ENCODE measurements around the gene TMC6.

Gene TMC6

GRCh38 chr17:78135858-78136500 lies 7.4 kb upstream of the TMC6 start:
- DNase-seq (ENCODE audit: low read depth in 2 of 2) = no peak

GRCh38 chr17:78134899-78135385 lies 6.4 kb upstream of the TMC6 start:
- no peak for DNase-seq (ENCODE audit: low read depth in 2 of 2)

DNA sequence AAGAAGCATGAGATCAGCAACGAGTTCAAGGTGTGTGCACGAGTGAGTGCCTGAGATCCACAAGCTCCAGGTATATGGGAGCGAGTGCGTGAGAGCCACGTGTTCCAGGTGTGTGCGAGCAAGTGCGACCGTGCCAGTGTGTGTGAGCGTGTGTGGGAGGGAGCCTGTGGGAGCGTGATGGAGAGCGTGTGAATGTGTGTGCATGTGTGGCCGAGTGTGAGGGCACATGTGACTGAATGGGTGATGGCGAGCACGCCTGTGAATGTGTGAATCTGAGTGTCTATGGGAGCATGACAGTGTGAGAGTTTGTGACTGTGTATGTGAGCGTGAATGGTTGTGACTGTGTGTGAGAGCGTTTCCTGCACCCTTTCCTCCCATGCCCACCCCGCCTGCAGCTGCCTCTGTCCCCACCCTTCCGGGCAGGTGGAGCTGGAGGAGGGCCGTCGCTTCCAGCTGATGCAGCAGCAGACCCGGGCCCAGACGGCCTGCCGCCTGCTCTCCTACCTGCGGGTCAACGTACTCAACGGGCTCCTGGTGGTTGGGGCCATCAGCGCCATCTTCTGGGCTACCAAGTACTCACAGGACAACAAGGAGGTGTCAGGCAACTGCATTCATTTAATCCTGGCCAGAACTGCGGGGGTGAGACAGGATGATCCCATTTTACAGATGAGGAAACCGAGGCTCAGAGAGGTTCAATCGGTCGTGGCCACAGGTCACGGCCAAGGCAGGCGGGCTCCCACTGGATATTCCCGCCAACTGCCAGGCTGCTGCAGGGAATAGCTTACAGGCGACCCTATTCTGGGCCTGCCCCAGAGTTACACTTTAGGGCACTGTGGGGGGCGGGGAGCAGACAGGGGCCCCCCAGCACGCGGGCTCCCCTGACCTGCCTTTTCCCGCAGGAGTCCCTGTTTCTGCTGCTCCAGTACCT lies 5.7 kb upstream of the TMC6 start:
- peak; percentile 52 to 59 for DNase-seq (ENCODE audit: low read depth in 2 of 2)

GRCh38 chr17:78133179-78133951 lies 4.8 kb upstream of the TMC6 start:
- no peak for DNase-seq (ENCODE audit: low read depth in 2 of 2)

DNA sequence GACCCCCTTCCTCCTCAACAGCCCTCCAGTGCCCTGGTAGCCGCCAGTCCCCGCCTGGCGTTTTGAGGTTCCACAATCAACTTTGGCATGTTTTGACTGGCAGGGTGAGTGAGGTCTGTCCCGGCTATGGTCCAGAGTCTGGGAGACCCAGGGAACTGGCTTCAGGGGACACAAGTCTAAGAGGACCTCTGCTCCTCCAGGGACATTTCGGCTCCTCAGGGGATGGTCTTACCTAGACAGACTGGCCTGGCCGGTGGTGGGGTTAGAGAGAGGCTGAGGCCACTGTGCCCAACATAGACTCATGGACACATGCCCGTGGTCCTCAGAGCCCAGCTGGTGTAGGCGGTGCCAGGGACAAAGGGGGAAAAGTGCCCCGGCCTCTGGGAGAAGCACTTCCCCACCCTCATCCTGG lies 4.2 kb upstream of the TMC6 start:
- DNase-seq (ENCODE audit: low read depth in 2 of 2) = no peak

DNA sequence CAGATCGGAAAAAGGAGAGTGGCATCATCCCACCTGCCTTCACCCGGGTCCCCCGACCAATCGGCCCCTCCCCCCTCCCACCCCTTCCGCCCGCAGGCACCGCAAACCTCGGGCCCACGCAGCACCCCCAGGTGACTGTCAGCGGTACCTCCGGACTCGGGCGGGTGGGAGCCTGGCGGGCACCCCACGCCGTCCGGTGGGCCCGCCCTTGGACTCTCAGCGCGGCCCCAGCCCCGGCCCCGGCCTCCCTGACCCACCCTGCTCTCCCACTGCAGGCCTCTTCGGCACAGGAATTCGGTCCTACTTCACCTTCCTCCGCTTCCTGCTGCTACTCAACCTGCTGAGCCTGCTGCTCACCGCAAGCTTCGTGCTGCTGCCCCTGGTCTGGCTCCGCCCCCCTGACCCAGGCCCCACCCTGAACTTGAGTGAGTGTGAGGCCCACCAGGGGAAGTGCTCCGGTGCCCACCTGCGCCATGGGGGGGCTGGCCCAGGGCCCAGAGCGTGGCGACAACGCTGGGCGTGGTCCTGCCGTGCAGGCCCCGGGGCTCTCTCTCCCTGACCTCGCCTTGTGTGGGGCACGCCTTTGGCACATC lies 3.6 kb upstream of the TMC6 start:
- peak; percentile 49 to 58 for DNase-seq (ENCODE audit: low read depth in 2 of 2)

- peak; percentile 58 to 70 for DNase-seq (ENCODE audit: low read depth in 2 of 2)
These were observed 2.9 kb upstream of the TMC6 start for GRCh38 chr17:78131172-78132083.

- peak in 1 of 2 donors; percentile 60 for DNase-seq (ENCODE audit: low read depth in 2 of 2)
These were observed 2.0 kb upstream of the TMC6 start, which contains the start of gene TMC8 for GRCh38 chr17:78130437-78131101. Gene TMC8 (plus strand): TSS chr17:78130771. CDS start chr17:78131589, 818 bp downstream.

- DNase-seq (ENCODE audit: low read depth in 2 of 2) = no peak
These were observed 1.5 kb upstream of the TMC6 start for GRCh38 chr17:78130090-78130436.

DNA sequence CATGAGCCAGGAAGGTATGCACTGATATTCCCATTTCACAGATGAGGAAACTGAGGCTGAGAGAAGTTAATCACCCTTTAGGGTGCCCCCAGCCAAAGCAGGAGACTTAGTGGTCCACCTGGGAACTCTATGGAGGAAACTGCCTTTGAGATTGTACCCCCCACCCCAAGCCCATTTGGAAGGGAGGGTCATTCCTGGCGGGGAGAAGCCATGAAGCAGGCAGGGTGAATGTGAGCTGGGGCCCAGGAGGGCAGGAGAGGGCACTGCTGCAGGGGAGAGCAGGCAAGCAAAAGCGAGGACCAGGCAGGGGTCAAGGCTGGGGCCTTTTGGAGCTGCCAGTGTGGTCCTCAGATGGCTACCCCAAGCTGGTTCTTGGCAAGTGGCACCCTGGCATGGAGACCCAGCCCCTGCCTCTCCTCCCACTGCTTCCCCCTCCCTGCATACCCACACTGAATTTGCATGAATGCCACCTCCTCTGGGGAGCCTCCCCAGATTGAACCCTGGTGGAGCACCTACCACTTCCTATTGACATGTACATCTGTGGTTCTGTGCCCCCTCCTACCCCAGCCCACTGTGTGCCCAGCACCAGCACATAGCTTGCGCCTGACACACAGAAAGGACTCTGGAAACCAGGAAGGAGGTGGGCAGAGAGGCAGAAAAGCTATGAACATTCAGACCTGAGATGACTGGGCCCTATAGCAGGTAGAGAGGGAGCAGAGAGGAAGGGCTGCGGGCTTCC lies 965 bp upstream of the TMC6 start:
- no peak for DNase-seq (ENCODE audit: low read depth in 2 of 2)

DNA sequence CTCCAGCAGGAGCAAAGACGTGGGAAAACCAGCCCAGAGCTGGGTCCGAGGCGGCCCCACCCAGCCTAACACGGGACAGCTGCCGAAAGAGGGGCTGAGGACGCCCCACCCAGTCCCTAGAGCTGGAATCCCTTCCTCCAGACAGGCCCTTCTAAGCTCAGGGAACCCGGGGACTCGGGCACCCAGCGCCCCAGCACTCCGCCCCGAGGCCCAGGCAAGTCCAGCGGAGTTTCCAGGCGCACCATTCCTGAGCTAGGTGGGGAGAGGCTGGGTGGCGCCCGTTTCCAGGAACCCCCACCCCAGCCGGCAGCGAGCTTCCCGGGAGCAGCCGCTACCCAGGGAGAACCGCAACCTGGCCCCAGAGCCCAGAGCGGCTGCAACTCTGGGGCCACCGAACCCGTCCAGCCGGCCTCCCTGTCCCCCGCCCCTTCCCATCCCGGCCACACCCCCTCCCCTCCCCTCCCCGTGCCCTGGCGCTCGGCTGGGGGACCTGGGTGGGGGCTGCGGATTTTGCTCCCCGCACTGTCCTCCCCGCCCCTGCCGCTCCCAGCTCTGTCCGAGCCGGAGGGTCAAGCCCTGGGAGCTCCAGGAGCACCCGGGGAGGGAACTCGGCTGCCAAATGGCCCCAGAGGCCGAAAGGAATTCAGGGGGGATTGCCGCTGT lies 536 bp downstream of the TMC6 start:
- no peak for DNase-seq (ENCODE audit: low read depth in 2 of 2)

- peak in 1 of 2 donors; percentile 49 for DNase-seq (ENCODE audit: low read depth in 2 of 2)
These were observed 1.2 kb downstream of the TMC6 start for GRCh38 chr17:78127239-78127887.

GRCh38 chr17:78126895-78127238 lies 1.7 kb downstream of the TMC6 start:
- no peak for DNase-seq (ENCODE audit: low read depth in 2 of 2)

GRCh38 chr17:78125976-78126894 lies 2.3 kb downstream of the TMC6 start:
- no peak for DNase-seq (ENCODE audit: low read depth in 2 of 2)

DNA sequence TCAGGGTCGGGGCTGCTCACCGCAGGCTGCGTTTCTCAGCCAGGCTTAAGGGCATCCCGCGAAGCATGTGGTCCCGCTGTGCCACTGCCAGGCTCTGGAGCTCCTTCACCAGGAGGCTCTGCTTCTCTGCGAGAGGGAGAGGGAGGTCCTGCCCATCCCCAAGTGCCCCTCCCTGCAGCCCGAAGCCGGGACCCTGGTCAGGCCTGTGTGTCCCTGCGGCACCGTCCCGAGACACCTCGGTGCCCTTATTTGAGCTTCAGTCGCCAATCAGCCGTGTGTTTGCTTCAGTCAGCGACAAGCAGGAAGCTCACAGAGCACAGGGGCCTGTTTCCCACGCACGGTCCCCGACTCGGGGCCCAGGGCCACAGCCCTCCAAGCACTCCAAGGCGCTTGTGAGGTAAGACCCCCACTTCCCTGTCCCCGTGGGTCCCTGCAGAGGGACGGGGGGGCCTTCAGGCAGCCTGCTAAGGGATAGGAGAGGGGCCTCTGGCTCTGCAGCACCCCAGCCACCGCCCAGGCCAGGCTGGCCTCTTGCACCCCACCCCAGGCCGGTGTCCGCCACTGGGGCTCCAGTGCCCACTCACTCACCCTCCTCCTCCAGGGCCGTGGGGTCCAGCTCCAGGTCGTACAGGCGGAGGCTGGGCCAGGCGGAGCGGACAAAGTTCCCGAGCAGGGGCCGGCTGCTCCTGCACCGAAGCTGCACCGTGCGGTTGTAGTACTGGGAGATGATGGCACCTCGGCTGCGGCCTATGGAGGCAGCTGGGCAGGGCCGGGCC lies 3.2 kb downstream of the TMC6 start:
- no peak for DNase-seq (ENCODE audit: low read depth in 2 of 2)

DNA sequence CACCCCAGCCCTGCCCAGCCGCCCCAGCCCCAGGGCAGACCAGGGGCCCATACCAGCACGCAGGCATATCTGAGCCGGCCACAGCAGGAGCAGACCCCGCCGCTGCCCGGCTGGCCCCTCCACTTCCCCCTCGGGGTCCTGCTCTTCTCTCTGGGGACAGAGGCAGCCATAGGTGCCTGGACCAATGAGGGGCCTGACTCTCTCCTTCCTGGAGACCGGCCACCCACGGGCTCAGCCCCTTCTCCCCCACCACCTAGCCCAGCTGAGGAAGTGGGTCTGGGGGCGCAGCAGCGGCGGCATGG lies 3.8 kb downstream of the TMC6 start:
- DNase-seq (ENCODE audit: low read depth in 2 of 2) = no peak

All from activated CD8-positive, alpha-beta memory T cell treated with anti-CD3 and anti-CD28 coated beads for 4 hours (primary cell).